ENCODE measurements around the gene NRIP2. TPM values are rescaled to one million over a fixed set of nuclear protein-coding genes. Genes with fewer than 3 reads are reported as not detected.

The NRIP2 gene
- total RNA-seq, 1 donor from 2014 or later = 11.8 TPM

DNA sequence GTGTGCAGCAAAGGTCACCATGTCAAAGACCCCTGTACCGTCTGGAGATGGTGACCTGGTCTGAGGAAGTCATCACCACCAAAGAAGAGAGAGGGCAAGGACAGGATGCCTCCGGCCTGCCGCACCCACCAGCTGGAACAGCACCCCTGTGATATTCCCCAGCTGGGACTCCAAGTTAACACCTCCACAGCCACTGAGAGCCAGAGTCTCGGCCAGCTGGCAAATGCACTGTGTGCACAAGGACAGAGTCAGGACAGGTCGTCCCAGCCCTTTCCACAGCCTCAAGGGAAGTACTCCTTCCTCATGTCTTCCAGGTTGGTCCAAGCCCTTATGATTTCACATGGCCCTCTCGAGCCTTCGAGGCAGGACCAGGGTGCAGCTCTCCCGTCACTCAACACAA, 59.4 kb downstream of the NRIP2 start:
- DNase-seq = no peak

Other genes with a start within 250 kb of the NRIP2 start
- 57.7 TPM for gene FKBP4, start 40.1 kb downstream of the NRIP2 start, total RNA-seq
- 26.7 TPM for gene ITFG2, start 22.4 kb downstream of the NRIP2 start, total RNA-seq
- gene TEX52, start 22.0 kb upstream of the NRIP2 start, total RNA-seq = not detected
- 6.8 TPM for gene FOXM1, start 42.1 kb upstream of the NRIP2 start, total RNA-seq
- gene RHNO1, start 42.2 kb upstream of the NRIP2 start, total RNA-seq = 13.4 TPM
- 18.9 TPM for gene TULP3, start 55.9 kb upstream of the NRIP2 start, total RNA-seq
- gene TEAD4, start 124.4 kb upstream of the NRIP2 start, total RNA-seq = 37.4 TPM
- gene TSPAN9, start 242.3 kb upstream of the NRIP2 start, total RNA-seq = 162 TPM

All from tongue (tissue), 2 donors.